ENCODE measurements around the gene CCR1.

The CCR1 gene

GRCh38 chr3:46187876-46188275 is 20.2 kb downstream of the CCR1 start:
- Histone ChIP-seq H3K79me2 (ENCODE audit: control insufficient read depth, insufficient read depth, low read length, poor library complexity) (no peaks in the 10 kb centered on the region), H4K8ac (ENCODE audit: low read depth, low read length) (no peak overlapping the region), H3K36me3 (ENCODE audit: control insufficient read depth in 1 of 2, insufficient read depth in 2 of 2, low read length in 2 of 2) (peaks cover 0 to 2% of the 10 kb centered on the region in 2 experiments), H2BK12ac (ENCODE audit: low read length) (no peak overlapping the region), H3K18ac (ENCODE audit: low read length) (no peak overlapping the region), H3K9ac (ENCODE audit: low read length) (no peak overlapping the region), H3K79me1 (ENCODE audit: low read length) (no peaks in the 10 kb centered on the region), H2AFZ (ENCODE audit: insufficient read depth, low read length, poor library complexity) (no peak overlapping the region), H4K91ac (ENCODE audit: low read depth, low read length) (no peak overlapping the region), H3K23ac (ENCODE audit: low read length) (no peak overlapping the region), H3K14ac (ENCODE audit: low read length) (no peak overlapping the region), H3K9me3 (ENCODE audit: insufficient read depth, low read depth, low read length) (peaks cover 16% of the 10 kb centered on the region), H3K4me3 (ENCODE audit: low read depth, low read length) (no peak overlapping the region), H3K27me3 (ENCODE audit: insufficient read depth, low read length) (no peaks in the 10 kb centered on the region), H2BK120ac (ENCODE audit: insufficient read depth, low read length, poor library complexity) (no peak overlapping the region), H2AK5ac (ENCODE audit: low read length) (no peak overlapping the region), H3K4me1 (ENCODE audit: control insufficient read depth in 1 of 2, insufficient read depth in 2 of 2, low read length in 2 of 2) (peaks cover 0 to 2% of the 10 kb centered on the region in 2 experiments), H2BK5ac (ENCODE audit: low read depth, low read length, poor library complexity) (no peak overlapping the region), H3K4ac (ENCODE audit: low read depth, low read length) (no peak overlapping the region), H3K27ac (ENCODE audit: low read depth, low read length) (no peak overlapping the region), H3K4me2 (ENCODE audit: low read length) (no peak overlapping the region), H4K12ac (ENCODE audit: low read depth, low read length) (no peak overlapping the region)
- peak; percentile 32 to 45 for DNase-seq
- WGBS (ENCODE audit: extremely low coverage, insufficient coverage, insufficient read length), result no CpG with 5 or more reads among the region's 2 CpGs

- H2AFZ ChIP-seq (ENCODE audit: insufficient read depth, low read length, poor library complexity), result no peak overlapping the region
- H3K9me3 ChIP-seq (ENCODE audit: insufficient read depth, low read depth, low read length), result peaks cover 16% of the 10 kb centered on the region
- H2BK120ac ChIP-seq (ENCODE audit: insufficient read depth, low read length, poor library complexity), result no peak overlapping the region
- H3K4me3 ChIP-seq (ENCODE audit: low read depth, low read length), result no peak overlapping the region
- no peak overlapping the region for H3K23ac ChIP-seq (ENCODE audit: low read length)
- no peak overlapping the region for H4K8ac ChIP-seq (ENCODE audit: low read depth, low read length)
- no peak overlapping the region for H4K12ac ChIP-seq (ENCODE audit: low read depth, low read length)
- no peak overlapping the region for H4K91ac ChIP-seq (ENCODE audit: low read depth, low read length)
- H3K36me3 ChIP-seq (ENCODE audit: control insufficient read depth in 1 of 2, insufficient read depth in 2 of 2, low read length in 2 of 2), result peaks cover 0 to 2% of the 10 kb centered on the region in 2 experiments
- peaks cover 0 to 2% of the 10 kb centered on the region in 2 experiments for H3K4me1 ChIP-seq (ENCODE audit: control insufficient read depth in 1 of 2, insufficient read depth in 2 of 2, low read length in 2 of 2)
- no peaks in the 10 kb centered on the region for H3K27me3 ChIP-seq (ENCODE audit: insufficient read depth, low read length)
- no peak overlapping the region for H3K18ac ChIP-seq (ENCODE audit: low read length)
- no peak overlapping the region for H3K4me2 ChIP-seq (ENCODE audit: low read length)
- H3K79me2 ChIP-seq (ENCODE audit: control insufficient read depth, insufficient read depth, low read length, poor library complexity), result no peaks in the 10 kb centered on the region
- DNase-seq, result no peak
- H3K9ac ChIP-seq (ENCODE audit: low read length), result no peak overlapping the region
- H3K14ac ChIP-seq (ENCODE audit: low read length), result no peak overlapping the region
- no peaks in the 10 kb centered on the region for H3K79me1 ChIP-seq (ENCODE audit: low read length)
- H3K27ac ChIP-seq (ENCODE audit: low read depth, low read length), result no peak overlapping the region
- no CpG with 5 or more reads among the region's 2 CpGs for WGBS (ENCODE audit: extremely low coverage, insufficient coverage, insufficient read length)
- H2BK12ac ChIP-seq (ENCODE audit: low read length), result no peak overlapping the region
- H2AK5ac ChIP-seq (ENCODE audit: low read length), result no peak overlapping the region
- H2BK5ac ChIP-seq (ENCODE audit: low read depth, low read length, poor library complexity), result no peak overlapping the region
- no peak overlapping the region for H3K4ac ChIP-seq (ENCODE audit: low read depth, low read length)
Observed at GRCh38 chr3:46187341-46187700, 20.8 kb downstream of the CCR1 start.

GRCh38 chr3:46186471-46187340 is 21.4 kb downstream of the CCR1 start:
- DNase-seq, result no peak
- H3K9ac ChIP-seq (ENCODE audit: low read length), result no peak overlapping the region
- no peak overlapping the region for H4K12ac ChIP-seq (ENCODE audit: low read depth, low read length)
- H3K79me2 ChIP-seq (ENCODE audit: control insufficient read depth, insufficient read depth, low read length, poor library complexity), result no peaks in the 10 kb centered on the region
- no peaks in the 10 kb centered on the region for H3K79me1 ChIP-seq (ENCODE audit: low read length)
- H4K8ac ChIP-seq (ENCODE audit: low read depth, low read length), result no peak overlapping the region
- H3K4me3 ChIP-seq (ENCODE audit: low read depth, low read length), result no peak overlapping the region
- H2BK120ac ChIP-seq (ENCODE audit: insufficient read depth, low read length, poor library complexity), result no peak overlapping the region
- peaks cover 0 to 2% of the 10 kb centered on the region in 2 experiments for H3K4me1 ChIP-seq (ENCODE audit: control insufficient read depth in 1 of 2, insufficient read depth in 2 of 2, low read length in 2 of 2)
- no peak overlapping the region for H3K27ac ChIP-seq (ENCODE audit: low read depth, low read length)
- no CpG with 5 or more reads among the region's 3 CpGs for WGBS (ENCODE audit: extremely low coverage, insufficient coverage, insufficient read length)
- H3K9me3 ChIP-seq (ENCODE audit: insufficient read depth, low read depth, low read length), result peaks cover 16% of the 10 kb centered on the region
- H3K4me2 ChIP-seq (ENCODE audit: low read length), result no peak overlapping the region
- H3K14ac ChIP-seq (ENCODE audit: low read length), result no peak overlapping the region
- no peak overlapping the region for H3K18ac ChIP-seq (ENCODE audit: low read length)
- no peak overlapping the region for H2BK12ac ChIP-seq (ENCODE audit: low read length)
- H3K36me3 ChIP-seq (ENCODE audit: control insufficient read depth in 1 of 2, insufficient read depth in 2 of 2, low read length in 2 of 2), result peaks cover 0 to 2% of the 10 kb centered on the region in 2 experiments
- H3K4ac ChIP-seq (ENCODE audit: low read depth, low read length), result no peak overlapping the region
- H2BK5ac ChIP-seq (ENCODE audit: low read depth, low read length, poor library complexity), result no peak overlapping the region
- no peak overlapping the region for H2AK5ac ChIP-seq (ENCODE audit: low read length)
- no peak overlapping the region for H4K91ac ChIP-seq (ENCODE audit: low read depth, low read length)
- no peak overlapping the region for H3K23ac ChIP-seq (ENCODE audit: low read length)
- no peak overlapping the region for H2AFZ ChIP-seq (ENCODE audit: insufficient read depth, low read length, poor library complexity)
- no peaks in the 10 kb centered on the region for H3K27me3 ChIP-seq (ENCODE audit: insufficient read depth, low read length)

- Histone ChIP-seq H3K36me3 (ENCODE audit: control insufficient read depth in 1 of 2, insufficient read depth in 2 of 2, low read length in 2 of 2) (no peaks in the 10 kb centered on the region), H3K4me3 (ENCODE audit: low read depth, low read length) (no peak overlapping the region), H2AK5ac (ENCODE audit: low read length) (no peak overlapping the region), H3K23ac (ENCODE audit: low read length) (no peak overlapping the region), H3K9me3 (ENCODE audit: insufficient read depth, low read depth, low read length) (peaks cover 12% of the 10 kb centered on the region), H4K8ac (ENCODE audit: low read depth, low read length) (no peak overlapping the region), H3K27ac (ENCODE audit: low read depth, low read length) (no peak overlapping the region), H2BK5ac (ENCODE audit: low read depth, low read length, poor library complexity) (no peak overlapping the region), H3K4me1 (ENCODE audit: control insufficient read depth in 1 of 2, insufficient read depth in 2 of 2, low read length in 2 of 2) (peaks cover 0 to 2% of the 10 kb centered on the region in 2 experiments), H3K27me3 (ENCODE audit: insufficient read depth, low read length) (no peaks in the 10 kb centered on the region), H4K91ac (ENCODE audit: low read depth, low read length) (no peak overlapping the region), H3K4me2 (ENCODE audit: low read length) (no peak overlapping the region), H3K9ac (ENCODE audit: low read length) (no peak overlapping the region), H3K79me1 (ENCODE audit: low read length) (no peaks in the 10 kb centered on the region), H2BK12ac (ENCODE audit: low read length) (no peak overlapping the region), H3K18ac (ENCODE audit: low read length) (no peak overlapping the region), H4K12ac (ENCODE audit: low read depth, low read length) (no peak overlapping the region), H3K4ac (ENCODE audit: low read depth, low read length) (no peak overlapping the region), H2AFZ (ENCODE audit: insufficient read depth, low read length, poor library complexity) (no peak overlapping the region), H2BK120ac (ENCODE audit: insufficient read depth, low read length, poor library complexity) (no peak overlapping the region), H3K79me2 (ENCODE audit: control insufficient read depth, insufficient read depth, low read length, poor library complexity) (no peaks in the 10 kb centered on the region), H3K14ac (ENCODE audit: low read length) (no peak overlapping the region)
- WGBS (ENCODE audit: extremely low coverage, insufficient coverage, insufficient read length), result no CpG with 5 or more reads among the region's 1 CpG
- DNase-seq, result peak in 1 of 2 donors; percentile 69
Observed at GRCh38 chr3:46184469-46184868, 23.6 kb downstream of the CCR1 start.

Data from trophoblast cell (in vitro differentiated cells and primary cell).